Tibial artery (tissue), 4 donors: ENCODE measurements around the gene ZFAND3.

ENCODE experiments used
- DNase-seq, 2 donors: peaks; one replicate each; pipeline ENCODE4 v3.0.0-alpha.2; 2019
- H3K27ac ChIP-seq, 2 donors: fragments of 200-600 bp; sonication (generic) in 1 of 2; 1 replicate in 1 of 2; 2 replicates in 1 of 2; pipeline ENCODE4 v1.5.1; 2018 to 2019; ENCODE audit warnings: mild to moderate bottlenecking in 1 of 2
- H3K27me3 ChIP-seq, 2 donors: fragments of 200-600 bp; sonication (generic) in 1 of 2; one replicate each; pipeline versions ENCODE4 v1.5.1 to v1.6.0; 2016 to 2019
- H3K36me3 ChIP-seq, 3 donors: fragments of 200-600 bp; sonication (generic) in 2 of 3; one replicate each; pipeline ENCODE4 v1.5.1; 2016 to 2019; ENCODE audit warnings: mild to moderate bottlenecking in 2 of 3
- H3K4me1 ChIP-seq, 4 donors: fragments of 200-600 bp; sonication (generic) in 2 of 4; 1 replicate in 3 of 4; 2 replicates in 1 of 4; pipeline ENCODE4 v1.5.1; 2016 to 2019
- H3K4me3 ChIP-seq, 2 donors: fragments of 200-600 bp; sonication (generic) in 1 of 2; 1 replicate in 1 of 2; 2 replicates in 1 of 2; pipeline ENCODE4 v1.5.1; 2018 to 2019; ENCODE audit warnings: mild to moderate bottlenecking in 2 of 2
- H3K9me3 ChIP-seq, 3 donors: fragments of 200-600 bp; sonication (generic) in 1 of 3; one replicate each; pipeline ENCODE4 v1.5.1; 2016 to 2019
- CTCF ChIP-seq, 2 experiments: fragments of 200-600 bp in 1 of 2; fragments of 450-650 bp in 1 of 2; IDR thresholded peaks; one replicate each; pipeline ENCODE4 v1.5.1; 2017 to 2019; ENCODE audit warnings: antibody characterized with exemption in 2 of 2, mild to moderate bottlenecking in 1 of 2, moderate library complexity in 1 of 2
- intact Hi-C: fragments of 100-400 bp; cut with DNase I; formaldehyde crosslinking; loops from one replicate; pipeline ENCODE4 v1.15.0; 2023; ENCODE audit warnings: low total_unique reads

Gene ZFAND3

GRCh38 chr6:37824170-37824569, 4.6 kb downstream of the ZFAND3 start:
- no peaks in the 10 kb centered on the region for H3K9me3 ChIP-seq
- intact Hi-C loops: no loop called here
- peaks cover 0 to 83% (median 27%) of the 10 kb centered on the region in 4 donors for H3K4me1 ChIP-seq
- no peaks in the 10 kb centered on the region for H3K36me3 ChIP-seq
- H3K27ac ChIP-seq: no peak overlapping the region
- H3K4me3 ChIP-seq: no peak overlapping the region
- no peaks in the 10 kb centered on the region for H3K27me3 ChIP-seq
- no peak for TF ChIP-seq CTCF (IDR thresholded peaks at IDR 0.05)
- no peak for DNase-seq

GRCh38 chr6:37826188-37826587, 6.7 kb downstream of the ZFAND3 start:
- TF ChIP-seq CTCF (IDR thresholded peaks at IDR 0.05): no peak
- H3K4me3 ChIP-seq: no peak overlapping the region
- H3K27ac ChIP-seq: no peak overlapping the region
- no peaks in the 10 kb centered on the region for H3K27me3 ChIP-seq
- DNase-seq: no peak
- H3K4me1 ChIP-seq: peaks cover 0 to 95% (median 28%) of the 10 kb centered on the region in 4 donors
- H3K9me3 ChIP-seq: no peaks in the 10 kb centered on the region
- intact Hi-C loops: no loop called here
- no peaks in the 10 kb centered on the region for H3K36me3 ChIP-seq

- H3K9me3 ChIP-seq: no peaks in the 10 kb centered on the region
- H3K4me3 ChIP-seq: no peak overlapping the region
- no peak overlapping the region for H3K27ac ChIP-seq
- intact Hi-C loops: no loop called here
- no peaks in the 10 kb centered on the region for H3K27me3 ChIP-seq
- H3K4me1 ChIP-seq: peaks cover 0 to 95% (median 24%) of the 10 kb centered on the region in 4 donors
- no peak for DNase-seq
- H3K36me3 ChIP-seq: no peaks in the 10 kb centered on the region
- no peak for TF ChIP-seq CTCF (IDR thresholded peaks at IDR 0.05)
These were observed 7.5 kb downstream of the ZFAND3 start for GRCh38 chr6:37826993-37827392.

GRCh38 chr6:37827603-37828265, 8.2 kb downstream of the ZFAND3 start:
- no peaks in the 10 kb centered on the region for H3K27me3 ChIP-seq
- DNase-seq: no peak
- no peak overlapping the region for H3K27ac ChIP-seq
- no peaks in the 10 kb centered on the region for H3K36me3 ChIP-seq
- intact Hi-C loops: no loop called here
- peaks cover 0 to 88% (median 20%) of the 10 kb centered on the region in 4 donors for H3K4me1 ChIP-seq
- no peak overlapping the region for H3K4me3 ChIP-seq
- no peaks in the 10 kb centered on the region for H3K9me3 ChIP-seq
- no peak for TF ChIP-seq CTCF (IDR thresholded peaks at IDR 0.05)

GRCh38 chr6:37830225-37830624, 10.7 kb downstream of the ZFAND3 start:
- intact Hi-C loops: no loop called here
- DNase-seq: no peak
- Histone ChIP-seq H3K9me3 (no peaks in the 10 kb centered on the region), H3K4me3 (no peak overlapping the region), H3K4me1 (peaks cover 0 to 64% (median 17%) of the 10 kb centered on the region in 4 donors), H3K27ac (no peak overlapping the region), H3K36me3 (no peaks in the 10 kb centered on the region), H3K27me3 (no peaks in the 10 kb centered on the region)
- no peak for TF ChIP-seq CTCF (IDR thresholded peaks at IDR 0.05)
